KMS-11 (cell line): ENCODE data around the gene PLA2G2F.

ENCODE experiments used
- H2AFZ ChIP-seq: fragments of 200-600 bp; sonication (generic); 2 replicates; pipeline ENCODE4 v1.6.1; 2016; ENCODE audit warnings: antibody characterized with exemption, mixed run types, low read depth
- H3K27ac ChIP-seq: fragments of 200-600 bp; sonication (generic); 2 replicates; pipeline ENCODE4 v1.6.1; 2016; ENCODE audit warnings: mild to moderate bottlenecking, mixed run types
- H3K27me3 ChIP-seq: fragments of 200-600 bp; sonication (generic); 2 replicates; pipeline ENCODE4 v1.6.1; 2017; ENCODE audit warnings: mild to moderate bottlenecking, low read depth, mixed run types, moderate library complexity; ENCODE audit not compliant: insufficient read depth
- H3K36me3 ChIP-seq: fragments of 200-600 bp; sonication (generic); 2 replicates; pipeline ENCODE4 v1.6.1; 2017; ENCODE audit warnings: mild to moderate bottlenecking, mixed run types; ENCODE audit not compliant: insufficient read depth
- H3K4me1 ChIP-seq: fragments of 200-600 bp; sonication (generic); 2 replicates; pipeline ENCODE4 v1.6.1; 2016; ENCODE audit warnings: mild to moderate bottlenecking, low read depth, mixed run types; ENCODE audit not compliant: poor library complexity, severe bottlenecking
- H3K4me2 ChIP-seq: fragments of 200-600 bp; sonication (generic); 2 replicates; pipeline ENCODE4 v1.7.0; 2016; ENCODE audit warnings: mild to moderate bottlenecking, mixed run types
- H3K4me3 ChIP-seq: fragments of 200-600 bp; sonication (generic); IDR thresholded peaks from 2 replicates; pipeline ENCODE4 v1.6.1; 2017; ENCODE audit warnings: low read depth, low read length, mixed read lengths; ENCODE audit not compliant: insufficient read depth
- H3K79me2 ChIP-seq: fragments of 200-600 bp; sonication (generic); 2 replicates; pipeline ENCODE4 v1.6.1; 2016; ENCODE audit warnings: low read depth, mixed run types; ENCODE audit not compliant: insufficient read depth
- H3K9ac ChIP-seq: fragments of 200-600 bp; sonication (generic); 2 replicates; pipeline ENCODE4 v1.6.1; 2016; ENCODE audit warnings: mild to moderate bottlenecking, mixed run types
- H4K20me1 ChIP-seq: fragments of 200-600 bp; sonication (generic); 2 replicates; pipeline ENCODE4 v1.6.1; 2016; ENCODE audit warnings: mild to moderate bottlenecking, mixed run types; ENCODE audit not compliant: insufficient read depth
- TF ChIP-seq, protein P1 (sequence below): fragments of 200-600 bp; sonication (generic); conservative IDR thresholded peaks from 2 replicates; pipeline ENCODE4 v1.6.1; 2017; ENCODE audit warnings: low read depth, mild to moderate bottlenecking, antibody characterized with exemption, low read length, moderate library complexity, mixed read lengths

PLA2G2F gene

DNA sequence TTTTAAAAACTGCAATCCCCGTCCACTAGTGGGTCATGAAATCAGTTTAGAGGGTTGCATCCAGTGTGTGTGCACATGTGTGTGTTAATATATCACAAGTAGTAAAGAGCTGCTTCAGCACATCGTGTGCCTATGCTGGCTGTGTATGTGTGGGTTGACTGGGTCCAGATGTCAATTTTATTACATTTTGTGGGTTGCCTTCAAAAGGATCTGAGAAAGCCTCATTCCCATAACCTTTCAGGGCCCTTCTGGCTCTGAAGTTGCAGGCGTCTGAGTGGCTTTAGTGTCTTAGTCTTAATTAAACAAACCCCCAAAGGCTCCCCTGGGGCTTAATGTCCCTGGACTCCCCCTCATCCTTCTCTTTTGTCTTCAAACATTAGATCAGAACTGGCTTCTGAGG is 39.6 kb upstream of the PLA2G2F start:
- no peak overlapping the region for H3K9ac ChIP-seq
- no peak overlapping the region for H2AFZ ChIP-seq
- no peaks in the 10 kb centered on the region for H4K20me1 ChIP-seq
- no peak overlapping the region for H3K4me3 ChIP-seq
- no peak overlapping the region for H3K4me2 ChIP-seq
- TF ChIP-seq, protein P1, sequence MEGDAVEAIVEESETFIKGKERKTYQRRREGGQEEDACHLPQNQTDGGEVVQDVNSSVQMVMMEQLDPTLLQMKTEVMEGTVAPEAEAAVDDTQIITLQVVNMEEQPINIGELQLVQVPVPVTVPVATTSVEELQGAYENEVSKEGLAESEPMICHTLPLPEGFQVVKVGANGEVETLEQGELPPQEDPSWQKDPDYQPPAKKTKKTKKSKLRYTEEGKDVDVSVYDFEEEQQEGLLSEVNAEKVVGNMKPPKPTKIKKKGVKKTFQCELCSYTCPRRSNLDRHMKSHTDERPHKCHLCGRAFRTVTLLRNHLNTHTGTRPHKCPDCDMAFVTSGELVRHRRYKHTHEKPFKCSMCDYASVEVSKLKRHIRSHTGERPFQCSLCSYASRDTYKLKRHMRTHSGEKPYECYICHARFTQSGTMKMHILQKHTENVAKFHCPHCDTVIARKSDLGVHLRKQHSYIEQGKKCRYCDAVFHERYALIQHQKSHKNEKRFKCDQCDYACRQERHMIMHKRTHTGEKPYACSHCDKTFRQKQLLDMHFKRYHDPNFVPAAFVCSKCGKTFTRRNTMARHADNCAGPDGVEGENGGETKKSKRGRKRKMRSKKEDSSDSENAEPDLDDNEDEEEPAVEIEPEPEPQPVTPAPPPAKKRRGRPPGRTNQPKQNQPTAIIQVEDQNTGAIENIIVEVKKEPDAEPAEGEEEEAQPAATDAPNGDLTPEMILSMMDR = no peak
- H3K79me2 ChIP-seq = no peaks in the 10 kb centered on the region
- H3K4me1 ChIP-seq = no peaks in the 10 kb centered on the region
- no peaks in the 10 kb centered on the region for H3K36me3 ChIP-seq
- no peak overlapping the region for H3K27ac ChIP-seq
- H3K27me3 ChIP-seq = peaks cover 11% of the 10 kb centered on the region; the same call in 1 of the 2 replicates

DNA sequence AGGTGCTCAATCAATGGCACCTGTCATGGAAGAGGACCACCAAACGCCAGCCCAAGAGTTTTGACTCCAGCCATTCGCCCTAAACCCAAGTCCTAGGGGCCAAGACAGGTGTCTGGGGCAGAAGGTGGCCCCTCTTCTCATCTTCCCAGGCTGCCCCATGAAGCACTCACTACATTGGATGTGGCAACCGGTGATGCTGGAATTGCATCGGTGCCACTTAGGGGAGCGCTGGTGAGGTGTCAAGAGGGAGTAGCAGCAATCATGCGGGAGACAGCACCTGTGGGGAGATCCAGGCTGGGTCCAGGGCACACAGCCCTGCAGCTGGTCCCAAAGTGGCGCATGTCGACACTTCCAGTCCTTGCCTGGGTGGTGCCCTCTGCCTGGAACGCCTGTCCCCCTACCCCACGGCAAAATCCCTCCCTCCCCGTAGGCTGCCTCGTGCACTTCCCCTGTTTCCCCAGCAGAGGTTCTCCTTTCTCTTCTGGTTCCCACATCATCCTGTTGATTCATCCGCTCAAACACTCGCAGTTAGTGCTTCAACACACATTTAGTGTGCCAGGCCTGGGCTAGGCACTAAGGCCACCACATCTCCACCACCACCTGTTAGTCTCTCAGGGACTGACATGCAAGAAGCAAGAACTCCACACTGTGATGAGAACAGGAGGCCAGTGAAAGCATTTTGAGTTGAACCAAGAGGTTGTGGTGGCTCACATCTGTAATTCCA is 38.3 kb upstream of the PLA2G2F start:
- Histone ChIP-seq H3K9ac (no peak overlapping the region), H3K27me3 (peaks cover 17% of the 10 kb centered on the region; the same call in 1 of the 2 replicates), H3K4me2 (no peak overlapping the region), H2AFZ (no peak overlapping the region), H4K20me1 (no peaks in the 10 kb centered on the region), H3K79me2 (no peaks in the 10 kb centered on the region), H3K36me3 (no peaks in the 10 kb centered on the region), H3K27ac (no peak overlapping the region), H3K4me3 (no peak overlapping the region), H3K4me1 (no peaks in the 10 kb centered on the region)
- TF ChIP-seq, protein P1 = peak; percentile 39

DNA sequence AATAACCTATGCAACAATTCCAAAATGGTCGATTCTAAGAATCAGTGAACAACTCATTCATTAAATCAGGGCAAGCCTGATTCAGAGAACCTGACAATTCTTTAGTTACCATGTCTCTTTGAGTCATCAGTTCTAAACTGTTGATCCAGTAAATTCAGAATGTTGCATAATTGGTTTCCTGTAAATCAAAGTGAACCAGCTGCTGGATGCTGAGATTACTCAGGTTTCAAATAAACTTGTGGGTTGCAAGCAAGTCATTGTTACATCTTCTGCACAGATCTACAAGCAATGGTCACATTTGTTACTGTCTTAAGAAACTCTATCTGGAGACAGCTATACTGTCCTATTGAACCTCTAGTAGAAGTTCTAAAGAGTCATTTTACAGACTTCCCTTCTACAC is 36.2 kb upstream of the PLA2G2F start:
- Histone ChIP-seq H2AFZ (no peak overlapping the region), H3K27me3 (peaks cover 18% of the 10 kb centered on the region; the same call in 1 of the 2 replicates), H3K4me1 (no peaks in the 10 kb centered on the region), H3K4me3 (no peak overlapping the region), H3K36me3 (no peaks in the 10 kb centered on the region), H3K27ac (no peak overlapping the region), H3K79me2 (no peaks in the 10 kb centered on the region), H3K4me2 (no peak overlapping the region), H4K20me1 (no peaks in the 10 kb centered on the region), H3K9ac (no peak overlapping the region)
- TF ChIP-seq, protein P1 = no peak

DNA sequence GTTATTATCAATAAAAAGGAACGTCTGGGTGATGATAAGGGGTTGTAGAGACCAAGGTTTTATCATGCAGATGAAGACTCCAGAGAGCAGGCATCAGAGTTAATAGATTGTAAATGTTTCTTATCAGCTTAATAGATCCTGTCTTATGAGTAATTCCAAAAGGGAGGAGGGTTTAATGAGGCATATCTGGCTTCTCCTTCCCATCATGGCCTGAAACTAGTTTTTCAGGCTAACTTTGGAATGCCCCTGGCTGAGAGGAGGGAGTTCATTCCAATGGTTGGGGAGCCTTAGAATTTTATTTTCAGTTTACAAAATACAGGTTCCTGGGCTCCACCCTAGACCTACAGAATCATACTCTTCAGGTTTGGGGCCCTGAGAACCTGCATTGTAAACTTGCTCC is 33.3 kb upstream of the PLA2G2F start:
- Histone ChIP-seq H2AFZ (no peak overlapping the region), H3K4me1 (no peaks in the 10 kb centered on the region), H3K27me3 (peaks cover 19% of the 10 kb centered on the region; the same call in 1 of the 2 replicates), H3K4me2 (no peak overlapping the region), H3K27ac (no peak overlapping the region), H3K4me3 (no peak overlapping the region), H3K79me2 (no peaks in the 10 kb centered on the region), H4K20me1 (no peaks in the 10 kb centered on the region), H3K36me3 (no peaks in the 10 kb centered on the region), H3K9ac (no peak overlapping the region)
- TF ChIP-seq, protein P1 = no peak
